Erythroblast (primary cell): ENCODE measurements around the gene FCHO1.

Experiments used
- GATA1 ChIP-seq: IDR thresholded peaks from 2 replicates; pipeline ENCODE4 v1.6.1; 2011; ENCODE audit warnings: low read depth, mild to moderate bottlenecking, control low read depth, low read length, moderate library complexity
- POLR2A ChIP-seq: IDR thresholded peaks from 2 replicates; pipeline ENCODE4 v1.6.1; 2011; ENCODE audit warnings: mild to moderate bottlenecking, low read length

DNA sequence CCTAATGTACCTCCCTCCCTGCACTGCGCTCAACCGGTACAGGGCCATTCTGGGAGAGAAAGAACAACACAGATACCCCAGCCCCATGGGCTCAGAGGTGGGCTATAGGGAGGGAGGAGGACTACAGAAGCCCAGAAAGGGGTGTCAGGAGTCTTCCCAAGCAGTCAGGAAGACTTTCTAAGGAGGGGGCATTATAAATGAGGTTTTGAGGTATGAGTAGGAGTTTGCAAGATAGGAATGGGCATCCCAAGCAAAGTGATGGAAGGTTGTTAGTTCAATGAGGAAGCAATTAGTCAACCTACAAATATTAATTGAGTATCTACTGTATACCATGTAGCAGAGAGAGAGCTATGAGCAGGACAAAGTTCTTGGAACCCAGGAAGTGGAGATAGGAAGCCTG, 37.4 kb downstream of the FCHO1 start:
- no peak for TF ChIP-seq POLR2A
- TF ChIP-seq GATA1, result no peak
